SK-N-SH (cell line): ENCODE results near the gene METTL24. TPM values are rescaled to one million over a fixed set of nuclear protein-coding genes. Genes with fewer than 3 reads are reported as not detected.

Experiments
- CTCF ChIA-PET: fragments of 300-600, 350-600 bp; formaldehyde crosslinking; extraction: SDS; loops from one replicate; lab custom pipeline; 2021; lab: Yijun Ruan, JAX
- POLR2A ChIA-PET: fragments of 350-600 bp; sonication (Branson Sonifier 250); formaldehyde crosslinking; extraction: SDS; loops from one replicate; lab custom pipeline; 2020; ENCODE audit warnings: antibody characterized with exemption, inconsistent platforms; lab: Yijun Ruan, JAX
- DNase-seq: peaks from one replicate; pipeline ENCODE4 v3.0.0; 2012
- H2AFZ ChIP-seq: fragments of 200-600 bp; sonication (generic); 2 replicates; pipeline ENCODE4 v1.8.1; 2016; ENCODE audit warnings: antibody characterized with exemption, mild to moderate bottlenecking, low read depth
- H3F3A ChIP-seq: fragments of 200-600 bp; sonication (generic); replicated peaks from 2 replicates; pipeline ENCODE3; 2016; ENCODE audit warnings: antibody characterized with exemption, mild to moderate bottlenecking; ENCODE audit not compliant: insufficient read depth
- H3K27ac ChIP-seq, 2 experiments: fragments of 200-500 bp in 1 of 2; fragments of 200-600 bp in 1 of 2; sonication (Bioruptor generic) in 1 of 2; sonication (generic), shearing (Covaris generic) in 1 of 2; 2 replicates each; pipeline versions ENCODE4 v1.5.1 to v1.6.1; 2014 to 2016; ENCODE audit warnings: low read depth in 2 of 2, inconsistent platforms in 1 of 2, low read length in 1 of 2, mild to moderate bottlenecking in 1 of 2, mixed read lengths in 1 of 2
- H3K27me3 ChIP-seq: fragments of 200-600 bp; sonication (generic), shearing (Covaris generic); 2 replicates; pipeline ENCODE4 v1.6.1; 2016; ENCODE audit warnings: mixed run types; ENCODE audit not compliant: insufficient read depth
- H3K36me3 ChIP-seq, 2 experiments: fragments of 200-500 bp in 1 of 2; fragments of 200-600 bp in 1 of 2; sonication (Bioruptor generic) in 1 of 2; sonication (generic) in 1 of 2; replicated peaks in 1 of 2; 2 replicates each; pipeline versions ENCODE3 to v1.5.1; 2014 to 2016; ENCODE audit warnings: low read length in 1 of 2, mild to moderate bottlenecking in 1 of 2; ENCODE audit not compliant: insufficient read depth in 2 of 2, control insufficient read depth in 1 of 2
- H3K4me1 ChIP-seq, 2 experiments: fragments of 200-500 bp in 1 of 2; fragments of 200-600 bp in 1 of 2; sonication (Bioruptor generic) in 1 of 2; sonication (generic), shearing (Covaris generic) in 1 of 2; 2 replicates each; pipeline versions ENCODE4 v1.5.1 to v1.6.1; 2014 to 2016; ENCODE audit warnings: low read depth in 1 of 2, low read length in 1 of 2, mixed run types in 1 of 2; ENCODE audit not compliant: insufficient read depth in 2 of 2, control insufficient read depth in 1 of 2
- H3K4me2 ChIP-seq: fragments of 200-600 bp; sonication (generic), shearing (Covaris generic); 2 replicates; pipeline ENCODE4 v1.6.1; 2017; ENCODE audit warnings: mixed run types
- H3K4me3 ChIP-seq, 2 experiments: fragments of 200-500 bp in 1 of 2; fragments of 200-600 bp in 1 of 2; sonication (Bioruptor generic) in 1 of 2; sonication (generic), shearing (Covaris generic) in 1 of 2; 2 replicates each; pipeline versions ENCODE4 v1.5.1 to v1.8.1; 2014 to 2016; ENCODE audit warnings: low read depth in 2 of 2, inconsistent platforms in 1 of 2, low read length in 1 of 2, mild to moderate bottlenecking in 1 of 2, mixed read lengths in 1 of 2, moderate library complexity in 1 of 2
- H3K79me2 ChIP-seq: fragments of 200-600 bp; sonication (generic); 2 replicates; pipeline ENCODE4 v1.8.1; 2017; ENCODE audit warnings: mild to moderate bottlenecking; ENCODE audit not compliant: insufficient read depth
- H3K9ac ChIP-seq: fragments of 200-600 bp; sonication (generic); 2 replicates; pipeline ENCODE4 v1.6.1; 2017; ENCODE audit warnings: mixed run types
- H3K9me2 ChIP-seq: fragments of 200-600 bp; sonication (generic); 2 replicates; pipeline ENCODE4 v1.6.1; 2017; ENCODE audit warnings: mixed run types
- H3K9me3 ChIP-seq: fragments of 200-600 bp; sonication (generic); 2 replicates; pipeline ENCODE4 v1.6.1; 2017; ENCODE audit warnings: mixed run types, mild to moderate bottlenecking, moderate library complexity
- H4K20me1 ChIP-seq: fragments of 200-600 bp; sonication (generic); 2 replicates; pipeline ENCODE4 v1.6.1; 2017; ENCODE audit warnings: mild to moderate bottlenecking, mixed run types; ENCODE audit not compliant: insufficient read depth
- EP300 ChIP-seq, 2 experiments: IDR thresholded peaks; 2 replicates each; pipeline versions ENCODE4 v1.4.0 to v1.6.1; 2012; ENCODE audit warnings: borderline replicate concordance in 1 of 2, low read depth in 1 of 2, low read length in 1 of 2
- EZH2phosphoT487 ChIP-seq: fragments of 200-600 bp; sonication (generic); IDR thresholded peaks from 2 replicates; pipeline ENCODE4 v1.6.1; 2017; ENCODE audit warnings: low read depth, mixed run types, mild to moderate bottlenecking, antibody characterized with exemption, moderate library complexity, borderline replicate concordance
- FOSL2 ChIP-seq: IDR thresholded peaks from 2 replicates; pipeline ENCODE4 v1.4.0; 2012; ENCODE audit warnings: low read depth, mild to moderate bottlenecking, moderate library complexity, borderline replicate concordance
- FOXJ3 ChIP-seq: sonication (generic); formaldehyde crosslinking; IDR thresholded peaks from 2 replicates; pipeline ENCODE4 v1.5.1; 2020; ENCODE audit warnings: mild to moderate bottlenecking, missing genetic modification reagents
- FOXM1 ChIP-seq: IDR thresholded peaks from 2 replicates; pipeline ENCODE4 v1.4.0; 2012; ENCODE audit warnings: low read depth, mild to moderate bottlenecking
- IRF3 ChIP-seq: fragments of 150-350 bp; IDR thresholded peaks from 2 replicates; pipeline ENCODE4 v1.6.1; 2016; ENCODE audit warnings: mild to moderate bottlenecking, low read depth, low read length
- JUND ChIP-seq: IDR thresholded peaks from 2 replicates; pipeline ENCODE4 v1.4.0; 2012
- MAX ChIP-seq: IDR thresholded peaks from 2 replicates; pipeline ENCODE4 v1.4.0; 2012; ENCODE audit warnings: low read depth
- MEF2A ChIP-seq: IDR thresholded peaks from 2 replicates; pipeline ENCODE4 v1.4.0; 2012; ENCODE audit warnings: low read depth, borderline replicate concordance
- MXI1 ChIP-seq: IDR thresholded peaks from 2 replicates; pipeline ENCODE4 v1.6.1; 2012; ENCODE audit warnings: mild to moderate bottlenecking, low read depth, low read length, improper control_type of control experiment
- NFIC ChIP-seq: IDR thresholded peaks from 2 replicates; pipeline ENCODE4 v1.4.0; 2012; ENCODE audit warnings: borderline replicate concordance
- NRF1 ChIP-seq: IDR thresholded peaks from 2 replicates; pipeline ENCODE4 v1.6.1; 2012; ENCODE audit warnings: low read depth, mild to moderate bottlenecking, low read length
- POLR2AphosphoS5 ChIP-seq: IDR thresholded peaks from 2 replicates; pipeline ENCODE4 v1.6.1; 2012; ENCODE audit warnings: low read depth, low read length
- RAD21 ChIP-seq: IDR thresholded peaks from 2 replicates; pipeline ENCODE4 v1.6.1; 2012; ENCODE audit warnings: mild to moderate bottlenecking, low read length
- RCOR1 ChIP-seq: fragments of 150-350 bp; IDR thresholded peaks from 2 replicates; pipeline ENCODE4 v1.6.1; 2017; ENCODE audit warnings: antibody characterized with exemption, low read length
- RFX5 ChIP-seq: IDR thresholded peaks from 2 replicates; pipeline ENCODE4 v1.6.1; 2012; ENCODE audit warnings: mild to moderate bottlenecking, improper control_type of control experiment, low read length
- RXRA ChIP-seq: IDR thresholded peaks from 2 replicates; pipeline ENCODE4 v1.4.0; 2012; ENCODE audit warnings: low read depth, mild to moderate bottlenecking, borderline replicate concordance
- SMC3 ChIP-seq: IDR thresholded peaks from 2 replicates; pipeline ENCODE4 v1.6.1; 2012; ENCODE audit warnings: low read depth, low read length, improper control_type of control experiment
- TCF12 ChIP-seq: IDR thresholded peaks from 2 replicates; pipeline ENCODE4 v1.4.0; 2012
- USF2 ChIP-seq: fragments of 150-350 bp; IDR thresholded peaks from 2 replicates; pipeline ENCODE4 v1.6.1; 2017; ENCODE audit warnings: antibody characterized with exemption, low read length, low read depth, borderline replicate concordance
- ZBTB33 ChIP-seq: IDR thresholded peaks from 2 replicates; pipeline ENCODE4 v1.4.0; 2012; ENCODE audit warnings: low read depth, borderline replicate concordance
- WGBS: methylation state at CpG from one replicate; pipeline ENCODE4 v1.1.6; 2017; ENCODE audit warnings: low lambda C conversion rate; 5-methylcytosine and 5-hydroxymethylcytosine counted together
- polyA plus RNA-seq, 3 experiments: library from polyadenylated mRNA; depleted of rRNA; stranded (reverse); fragments of >200 nt; gene quantifications; 2 replicates each; pipeline ENCODE4 v1.2.3, GENCODE V29; 2012

Gene METTL24
- polyA plus RNA-seq, 1 of the 3 experiments (the other 2 are of a cell fraction): not detected

GRCh38 chr6:110366975-110367374 lies 8.8 kb upstream of the METTL24 start (continued):
- TF ChIP-seq USF2: no peak
- no peak for TF ChIP-seq JUND
- TF ChIP-seq, all 33 proteins: peak for 0

GRCh38 chr6:110366256-110366655 lies 8.1 kb upstream of the METTL24 start:
- no peak for TF ChIP-seq MXI1
- TF ChIP-seq MEF2A: no peak
- no peak for TF ChIP-seq FOXM1
- no peak for TF ChIP-seq FOSL2
- no peak for TF ChIP-seq NFIC
- TF ChIP-seq TCF12: no peak
- no peak for TF ChIP-seq EZH2phosphoT487
- no peak for TF ChIP-seq IRF3
- TF ChIP-seq EP300 (IDR thresholded peaks at IDR 0.05; ENCODE audit: borderline replicate concordance in 1 of 2, low read depth in 1 of 2, low read length in 1 of 2): no peak
- Histone ChIP-seq H2AFZ (no peak overlapping the region), H3F3A (no peaks in the 10 kb centered on the region), H3K4me2 (no peak overlapping the region), H4K20me1 (no peaks in the 10 kb centered on the region), H3K27me3 (no peaks in the 10 kb centered on the region; the same call in 1 of the 2 replicates), H3K4me3 (no peak overlapping the region), H3K79me2 (no peaks in the 10 kb centered on the region), H3K4me1 (peaks cover 0 to 7% of the 10 kb centered on the region in 2 experiments; a peak in 1 of 4 replicates), H3K27ac (no peak overlapping the region), H3K9me2 (no peaks in the 10 kb centered on the region), H3K36me3 (no peaks in the 10 kb centered on the region), H3K9me3 (no peaks in the 10 kb centered on the region), H3K9ac (no peak overlapping the region)
- CTCF ChIA-PET: interaction anchor here (0.8 to 1.9 kb wide), 2 partner anchors 24 kb away, joined by 3 to 6 read pairs; no protein-coding TSS in a partner anchor
- POLR2A ChIA-PET: no interaction called here
- DNase-seq: no peak
- 55% methylated on average over 2 of the region's 2 CpGs for WGBS

- no peak overlapping the region for H3K4me3 ChIP-seq
- no peaks in the 10 kb centered on the region for H3K9me2 ChIP-seq
- ChIA-PET CTCF (interaction anchor here (1.0 to 1.3 kb wide), 2 partner anchors 25 to 76 kb away, joined by 3 to 5 read pairs; no protein-coding TSS in a partner anchor), POLR2A (no interaction called here)
- peaks cover 7% of the 10 kb centered on the region; the same call in 1 of the 2 replicates for H3K27me3 ChIP-seq
- peaks cover 0 to 7% of the 10 kb centered on the region in 2 experiments; a peak in 1 of 4 replicates for H3K4me1 ChIP-seq
- DNase-seq: no peak
- WGBS: 63% methylated on average over 5 of the region's 5 CpGs
- no peak overlapping the region for H3K4me2 ChIP-seq
- H3K9me3 ChIP-seq: no peaks in the 10 kb centered on the region
- H3K36me3 ChIP-seq: no peaks in the 10 kb centered on the region
- H3K79me2 ChIP-seq: no peaks in the 10 kb centered on the region
- no peaks in the 10 kb centered on the region for H4K20me1 ChIP-seq
- no peaks in the 10 kb centered on the region for H3F3A ChIP-seq
- H2AFZ ChIP-seq: no peak overlapping the region
- H3K27ac ChIP-seq: no peak overlapping the region
- H3K9ac ChIP-seq: no peak overlapping the region
- TF ChIP-seq NRF1: no peak
- TF ChIP-seq RXRA: no peak
- no peak for TF ChIP-seq ZBTB33
- TF ChIP-seq JUND: no peak
- TF ChIP-seq MAX: no peak
- no peak for TF ChIP-seq FOXM1
- TF ChIP-seq EP300 (IDR thresholded peaks at IDR 0.05; ENCODE audit: borderline replicate concordance in 1 of 2, low read depth in 1 of 2, low read length in 1 of 2): no peak
- no peak for TF ChIP-seq POLR2AphosphoS5
- TF ChIP-seq NFIC: no peak
- no peak for TF ChIP-seq FOXJ3 (CRISPR knock-in tag)
- TF ChIP-seq SMC3: no peak
- TF ChIP-seq RAD21: no peak
- TF ChIP-seq RCOR1: no peak
- no peak for TF ChIP-seq RFX5
- TF ChIP-seq USF2: no peak
These were observed 6.4 kb upstream of the METTL24 start for GRCh38 chr6:110364364-110365105.
